Mesendoderm (in vitro differentiated cells): Measurements from ENCODE around the gene FCRL4.

Source experiments
- DNase-seq: peaks from one replicate; pipeline ENCODE4 v3.0.0; 2013
- H2AK5ac ChIP-seq: 2 replicates; pipeline ENCODE4 v1.6.1; 2013; ENCODE audit warnings: low read length, inconsistent platforms
- H2BK120ac ChIP-seq: 2 replicates; pipeline ENCODE4 v1.6.1; 2013; ENCODE audit warnings: low read depth, mild to moderate bottlenecking, low read length, moderate library complexity, mixed read lengths
- H2BK15ac ChIP-seq: replicated peaks from 2 replicates; pipeline ENCODE4 v1.6.1; 2013; ENCODE audit warnings: low read depth, mild to moderate bottlenecking, moderate library complexity
- H2BK5ac ChIP-seq: 2 replicates; pipeline ENCODE4 v1.6.1; 2013; ENCODE audit warnings: low read length, inconsistent platforms
- H3K18ac ChIP-seq: 2 replicates; pipeline ENCODE4 v1.6.1; 2013; ENCODE audit warnings: mild to moderate bottlenecking, low read length, mixed read lengths
- H3K23ac ChIP-seq: one replicate; pipeline ENCODE4 v1.6.1; 2013; ENCODE audit warnings: low read length
- H3K27ac ChIP-seq: 2 replicates; pipeline ENCODE4 v1.5.1; 2013; ENCODE audit warnings: low read depth, mild to moderate bottlenecking, inconsistent platforms, low read length, moderate library complexity
- H3K27me3 ChIP-seq: 2 replicates; pipeline ENCODE4 v1.6.1; 2013; ENCODE audit warnings: low read length, control low read depth, mild to moderate bottlenecking, inconsistent platforms; ENCODE audit not compliant: insufficient read depth, poor library complexity
- H3K36me3 ChIP-seq: 2 replicates; pipeline ENCODE4 v1.6.1; 2013; ENCODE audit warnings: low read length, inconsistent platforms; ENCODE audit not compliant: control insufficient read depth, insufficient read depth
- H3K4ac ChIP-seq: one replicate; pipeline ENCODE4 v1.6.1; 2013; ENCODE audit warnings: low read depth, mild to moderate bottlenecking, low read length, moderate library complexity
- H3K4me1 ChIP-seq: 2 replicates; pipeline ENCODE4 v1.6.1; 2013; ENCODE audit warnings: low read depth, low read length, inconsistent platforms; ENCODE audit not compliant: control insufficient read depth
- H3K4me2 ChIP-seq: 2 replicates; pipeline ENCODE4 v1.6.1; 2013; ENCODE audit warnings: low read length
- H3K4me3 ChIP-seq: 2 replicates; pipeline ENCODE4 v1.5.1; 2013; ENCODE audit warnings: mild to moderate bottlenecking, low read length
- H3K56ac ChIP-seq: one replicate; pipeline ENCODE4 v1.6.1; 2013; ENCODE audit warnings: low read length
- H3K79me1 ChIP-seq: 2 replicates; pipeline ENCODE4 v1.6.1; 2013; ENCODE audit warnings: low read length, inconsistent platforms
- H3K79me2 ChIP-seq: 2 replicates; pipeline ENCODE4 v1.6.1; 2013; ENCODE audit warnings: mild to moderate bottlenecking, low read length; ENCODE audit not compliant: control insufficient read depth, insufficient read depth
- H3K9ac ChIP-seq: 2 replicates; pipeline ENCODE4 v1.6.1; 2013; ENCODE audit warnings: low read length, inconsistent platforms
- H4K5ac ChIP-seq: one replicate; pipeline ENCODE4 v1.6.1; 2013; ENCODE audit warnings: low read length
- H4K8ac ChIP-seq: one replicate; pipeline ENCODE4 v1.6.1; 2013; ENCODE audit warnings: low read depth, mild to moderate bottlenecking, control low read depth, low read length, moderate library complexity
- WGBS: extraction: QIAGEN DNeasy Blood & Tissue Kit; methylation state at CpG from one replicate; pipeline ENCODE4 v1.1.7; 2013; ENCODE audit warnings: low lambda C conversion rate, missing lambda C conversion rate; ENCODE audit not compliant: insufficient coverage; ENCODE audit errors: extremely low coverage; 5-methylcytosine and 5-hydroxymethylcytosine counted together

Gene FCRL4

DNA sequence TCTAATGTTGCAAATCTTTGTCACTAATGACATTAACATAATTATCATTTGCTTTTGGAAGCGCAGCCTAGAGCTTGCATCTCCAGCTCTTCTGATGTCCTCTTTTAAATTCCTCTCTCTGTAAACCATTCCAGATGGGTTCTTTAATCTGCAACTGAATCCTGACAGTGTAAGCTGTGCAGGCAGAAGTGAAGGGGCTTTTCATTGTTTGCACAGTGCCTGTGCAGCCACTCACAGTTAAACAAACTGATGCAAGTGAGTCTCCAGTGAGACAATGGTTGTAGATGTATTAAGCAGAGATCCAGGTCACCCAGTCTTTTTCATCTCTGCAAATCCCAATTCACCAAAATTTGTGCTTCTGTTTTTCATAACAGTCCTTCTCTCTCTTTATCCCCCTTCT lies 23.0 kb downstream of the FCRL4 start:
- H3K79me2 ChIP-seq: no peaks in the 10 kb centered on the region
- no peak for DNase-seq
- H3K56ac ChIP-seq: no peak overlapping the region
- no CpG with 5 or more reads among the region's 1 CpG for WGBS
- no peak overlapping the region for H3K4me2 ChIP-seq
- H4K5ac ChIP-seq: no peak overlapping the region
- H4K8ac ChIP-seq: no peak overlapping the region
- H3K4me1 ChIP-seq: no peaks in the 10 kb centered on the region
- H3K4ac ChIP-seq: no peak overlapping the region
- H3K27ac ChIP-seq: no peak overlapping the region
- H2AK5ac ChIP-seq: no peak overlapping the region
- H2BK15ac ChIP-seq: no peak overlapping the region
- H3K79me1 ChIP-seq: no peaks in the 10 kb centered on the region
- no peaks in the 10 kb centered on the region for H3K36me3 ChIP-seq
- no peak overlapping the region for H2BK5ac ChIP-seq
- no peak overlapping the region for H3K4me3 ChIP-seq
- H3K23ac ChIP-seq: no peak overlapping the region
- H3K18ac ChIP-seq: no peak overlapping the region
- H2BK120ac ChIP-seq: no peak overlapping the region
- H3K9ac ChIP-seq: no peak overlapping the region
- H3K27me3 ChIP-seq: no peaks in the 10 kb centered on the region

DNA sequence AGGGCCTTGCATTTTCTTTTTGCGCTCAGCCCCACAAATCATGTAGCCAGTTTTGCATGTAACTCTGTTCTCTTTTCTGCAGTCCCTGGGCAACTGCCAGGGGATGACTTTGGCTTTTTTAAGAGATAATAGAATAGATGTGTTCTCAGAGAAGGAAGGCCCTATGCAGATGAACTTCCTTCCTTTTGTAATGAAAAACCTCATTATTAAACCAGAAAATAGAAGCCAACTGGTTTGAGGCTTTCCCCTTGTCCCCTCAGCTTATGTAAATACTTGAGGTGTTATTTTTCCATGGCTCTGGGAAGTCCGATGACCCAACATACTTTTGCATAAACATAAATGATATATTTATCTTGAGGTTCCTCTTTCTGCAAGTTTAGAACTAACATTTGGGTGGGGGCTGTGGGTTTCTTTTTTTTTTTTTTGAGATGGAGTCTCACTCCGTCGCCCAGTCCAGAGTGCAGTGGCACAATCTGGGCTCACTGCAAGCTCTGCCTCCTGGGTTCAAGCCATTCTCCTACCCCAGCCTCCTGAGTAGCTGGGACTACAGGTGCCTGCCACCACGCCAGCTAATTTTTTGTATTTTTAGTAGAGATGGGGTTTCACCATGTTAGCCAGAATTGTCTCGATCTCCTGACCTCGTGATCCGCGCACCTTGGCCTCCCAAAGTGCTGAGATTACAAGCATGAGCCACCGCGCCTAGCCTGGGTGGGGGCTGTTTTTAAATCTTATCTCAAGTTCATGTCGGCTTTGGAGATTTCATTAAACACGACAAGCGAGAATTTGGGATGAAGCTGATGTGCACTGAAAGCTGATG lies 31.2 kb downstream of the FCRL4 start:
- H3K79me2 ChIP-seq: no peaks in the 10 kb centered on the region
- no peak overlapping the region for H3K23ac ChIP-seq
- no peak overlapping the region for H2AK5ac ChIP-seq
- no peak overlapping the region for H2BK15ac ChIP-seq
- H3K79me1 ChIP-seq: no peaks in the 10 kb centered on the region
- peaks cover 1% of the 10 kb centered on the region for H3K4me1 ChIP-seq
- H3K27ac ChIP-seq: no peak overlapping the region
- H3K56ac ChIP-seq: no peak overlapping the region
- no peak overlapping the region for H2BK5ac ChIP-seq
- H3K4me2 ChIP-seq: no peak overlapping the region
- no peaks in the 10 kb centered on the region for H3K27me3 ChIP-seq
- DNase-seq: no peak
- no peak overlapping the region for H3K4me3 ChIP-seq
- no peak overlapping the region for H4K8ac ChIP-seq
- no peaks in the 10 kb centered on the region for H3K36me3 ChIP-seq
- no peak overlapping the region for H3K18ac ChIP-seq
- WGBS: no CpG with 5 or more reads among the region's 14 CpGs
- H3K9ac ChIP-seq: no peak overlapping the region
- H4K5ac ChIP-seq: no peak overlapping the region
- H3K4ac ChIP-seq: no peak overlapping the region
- H2BK120ac ChIP-seq: no peak overlapping the region

DNA sequence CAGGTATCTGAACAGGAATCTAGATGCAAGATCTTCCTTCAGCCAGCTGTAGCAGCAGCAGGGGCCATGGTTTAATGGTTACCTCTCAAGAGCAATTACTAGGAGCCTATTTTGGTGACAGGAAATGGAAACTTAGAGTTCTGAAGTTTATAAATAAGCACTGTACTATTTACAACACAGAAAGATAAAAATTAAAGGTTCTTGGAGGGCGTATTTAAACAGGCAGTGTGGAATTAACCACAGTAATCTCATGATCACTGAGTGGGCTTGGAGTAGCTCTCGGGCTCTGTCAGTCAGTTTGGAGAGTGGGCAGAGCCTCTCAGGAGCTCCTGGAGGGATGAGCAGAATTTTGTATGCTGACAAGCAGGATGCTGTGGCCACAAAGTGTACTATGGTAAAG lies 35.4 kb downstream of the FCRL4 start:
- DNase-seq: no peak
- H3K79me1 ChIP-seq: no peaks in the 10 kb centered on the region
- no peak overlapping the region for H2BK120ac ChIP-seq
- H3K23ac ChIP-seq: no peak overlapping the region
- H3K27me3 ChIP-seq: no peaks in the 10 kb centered on the region
- H3K36me3 ChIP-seq: no peaks in the 10 kb centered on the region
- no peak overlapping the region for H3K9ac ChIP-seq
- no peak overlapping the region for H3K27ac ChIP-seq
- no peak overlapping the region for H3K4ac ChIP-seq
- H2AK5ac ChIP-seq: no peak overlapping the region
- H3K4me2 ChIP-seq: no peak overlapping the region
- H3K79me2 ChIP-seq: no peaks in the 10 kb centered on the region
- no peak overlapping the region for H3K56ac ChIP-seq
- H2BK15ac ChIP-seq: no peak overlapping the region
- H4K5ac ChIP-seq: no peak overlapping the region
- no peak overlapping the region for H3K18ac ChIP-seq
- no peak overlapping the region for H2BK5ac ChIP-seq
- peaks cover 3% of the 10 kb centered on the region for H3K4me1 ChIP-seq
- no CpG with 5 or more reads among the region's 2 CpGs for WGBS
- H4K8ac ChIP-seq: no peak overlapping the region
- no peak overlapping the region for H3K4me3 ChIP-seq

DNA sequence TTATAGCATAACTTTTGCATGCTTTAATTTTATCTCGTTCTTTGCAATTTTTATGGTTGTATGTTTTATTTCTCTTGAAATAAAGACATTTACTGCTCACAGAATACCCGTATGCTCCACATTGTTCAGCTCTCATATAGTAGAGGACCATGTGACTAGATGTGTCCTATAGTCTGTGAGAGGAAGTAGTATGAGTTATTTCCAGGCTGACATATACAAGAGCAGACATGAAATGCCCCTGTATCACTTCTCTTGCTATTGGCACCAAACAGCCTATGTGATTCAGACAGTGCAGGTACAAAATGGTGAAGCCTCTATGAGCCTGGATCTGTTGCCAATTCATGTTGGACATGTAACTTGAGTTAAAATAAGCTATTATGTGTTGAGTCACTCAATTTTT lies 39.8 kb downstream of the FCRL4 start:
- Histone ChIP-seq H3K79me1 (no peaks in the 10 kb centered on the region), H3K18ac (no peak overlapping the region), H3K4me1 (peaks cover 3% of the 10 kb centered on the region), H3K4me3 (no peak overlapping the region), H3K56ac (no peak overlapping the region), H3K27ac (no peak overlapping the region), H2BK120ac (no peak overlapping the region), H4K8ac (no peak overlapping the region), H3K36me3 (no peaks in the 10 kb centered on the region), H3K79me2 (no peaks in the 10 kb centered on the region), H3K4ac (no peak overlapping the region), H3K9ac (no peak overlapping the region), H3K23ac (no peak overlapping the region), H2BK5ac (no peak overlapping the region), H3K4me2 (no peak overlapping the region), H2BK15ac (no peak overlapping the region), H4K5ac (no peak overlapping the region), H2AK5ac (no peak overlapping the region), H3K27me3 (no peaks in the 10 kb centered on the region)
- 100% methylated on average over 1 of the region's 2 CpGs for WGBS
- no peak for DNase-seq

DNA sequence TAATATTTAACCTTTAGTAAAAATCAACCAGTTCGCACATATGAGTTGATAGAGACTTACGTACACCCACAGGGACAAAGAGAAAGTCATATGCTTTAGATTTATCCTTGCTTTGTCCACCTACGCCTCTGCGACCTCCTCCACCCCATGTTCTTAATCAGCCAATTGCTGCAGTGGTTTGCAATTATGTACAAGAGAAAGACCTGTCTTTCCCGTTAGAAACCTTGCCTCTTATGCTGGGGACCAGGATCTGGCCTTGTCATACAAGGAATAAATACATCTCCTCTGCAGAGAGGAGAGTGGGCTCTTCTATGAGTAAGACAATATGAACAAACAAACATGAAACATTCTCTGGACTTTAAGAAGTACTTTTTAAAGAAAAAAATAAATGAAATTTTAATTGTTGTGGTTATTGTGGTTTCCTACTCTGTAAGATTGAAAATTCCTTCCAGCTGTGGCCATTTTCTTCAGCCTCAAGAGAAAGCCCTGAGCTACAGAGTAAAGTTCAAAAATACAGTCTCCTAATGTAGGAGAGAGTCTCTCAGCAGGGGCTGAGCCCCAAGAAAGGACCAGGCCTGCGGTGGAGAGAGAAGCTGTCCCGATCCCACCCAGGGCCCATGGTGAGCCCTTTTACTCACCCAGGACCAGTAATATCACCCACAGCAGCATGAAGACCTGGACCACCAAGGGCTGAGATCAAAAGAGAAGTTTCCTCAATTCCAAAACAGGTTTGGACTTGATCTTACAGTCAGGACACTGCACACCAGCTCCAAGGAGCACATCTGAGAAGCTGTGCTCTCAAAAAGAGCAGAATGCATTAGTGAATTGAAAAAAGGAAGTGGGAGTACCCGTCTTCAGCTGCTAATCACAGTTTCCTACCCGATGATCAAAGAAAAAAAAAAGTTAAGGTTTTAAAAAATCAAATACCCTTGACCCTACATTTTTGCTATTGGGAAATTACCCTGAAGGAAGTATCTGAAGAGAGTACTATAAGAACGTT lies 45.9 kb downstream of the FCRL4 start, which contains the start of gene FCRL5:
Gene FCRL5 (minus strand): TSS at position 822 of the 1,000 bp plus-strand sequence. CDS start 153 bp downstream, at position 669.
- Histone ChIP-seq H3K23ac (no peak within 1 kb of the TSS), H3K27ac (no peak within 1 kb of the TSS), H3K4me3 (no peak within 1 kb of the TSS), H3K4ac (no peak within 1 kb of the TSS), H2BK15ac (no peak within 1 kb of the TSS), H3K56ac (no peak within 1 kb of the TSS), H3K79me1 (no peaks in the 10 kb centered on the region), H3K18ac (no peak within 1 kb of the TSS), H2BK120ac (no peak within 1 kb of the TSS), H3K4me2 (no peak within 1 kb of the TSS), H3K4me1 (no peaks in the 10 kb centered on the region), H3K79me2 (no peaks in the 10 kb centered on the region), H2AK5ac (no peak within 1 kb of the TSS), H4K8ac (no peak within 1 kb of the TSS), H3K36me3 (no peaks in the 10 kb centered on the region), H3K27me3 (no peaks in the 10 kb centered on the region), H3K9ac (no peak within 1 kb of the TSS), H4K5ac (no peak within 1 kb of the TSS), H2BK5ac (no peak within 1 kb of the TSS)
- no peak for DNase-seq
- WGBS: no CpG with 5 or more reads among the region's 10 CpGs
